Upper lobe of left lung (tissue), 4 donors: ENCODE measurements around the gene ADCY3.

Experiments
- CTCF ChIP-seq, 6 experiments: fragments of 450-650 bp in 4 of 6; fragments of 200-600 bp in 2 of 6; sonication (generic) in 2 of 6; IDR thresholded peaks; one replicate each; pipeline ENCODE4 v1.5.1; 2016 to 2019; ENCODE audit warnings: antibody characterized with exemption in 6 of 6
- EP300 ChIP-seq, 4 donors: sonication (generic); formaldehyde crosslinking; IDR thresholded peaks; one replicate each; pipeline ENCODE4 v1.5.1; 2017; ENCODE audit warnings: antibody characterized with exemption in 4 of 4, control low read depth in 2 of 4
- POLR2A ChIP-seq, 4 donors: fragments of 450-650 bp; IDR thresholded peaks; one replicate each; pipeline ENCODE4 v1.5.1; 2016 to 2017; ENCODE audit warnings: antibody characterized with exemption in 4 of 4, mild to moderate bottlenecking in 2 of 4
- POLR2AphosphoS5 ChIP-seq, 2 donors: sonication (generic); formaldehyde crosslinking; IDR thresholded peaks; one replicate each; pipeline ENCODE4 v1.5.1; 2017; ENCODE audit warnings: antibody characterized with exemption in 2 of 2

- TF ChIP-seq CTCF (IDR thresholded peaks at IDR 0.05) = no peak
- no peak for TF ChIP-seq POLR2A (IDR thresholded peaks at IDR 0.05)
- TF ChIP-seq POLR2AphosphoS5 (IDR thresholded peaks at IDR 0.05) = no peak
- TF ChIP-seq EP300 (IDR thresholded peaks at IDR 0.05) = no peak
These were observed 99.9 kb downstream of the ADCY3 start for GRCh38 chr2:24820175-24820513.
